Nephron progenitor cell (in vitro differentiated cells): ENCODE data around the gene TGFA.

Source experiments
- DNase-seq: peaks from one replicate; pipeline ENCODE4 v3.0.0; 2021
- H3K27ac Mint-ChIP-seq: 2 replicates; pipeline ENCODE4 v1.8.0; 2021; ENCODE audit warnings: mild to moderate bottlenecking, moderate library complexity, mixed read lengths
- H3K27me3 Mint-ChIP-seq: 2 replicates; pipeline ENCODE4 v1.8.0; 2021; ENCODE audit warnings: mild to moderate bottlenecking, low read depth, mixed read lengths; ENCODE audit not compliant: poor library complexity
- H3K36me3 Mint-ChIP-seq: 2 replicates; pipeline ENCODE4 v1.8.0; 2021; ENCODE audit warnings: low read depth, mixed read lengths
- H3K4me1 Mint-ChIP-seq: 2 replicates; pipeline ENCODE4 v1.8.0; 2021; ENCODE audit warnings: mixed read lengths
- H3K4me3 Mint-ChIP-seq: 2 replicates; pipeline ENCODE4 v1.8.0; 2021; ENCODE audit warnings: mild to moderate bottlenecking, moderate library complexity, mixed read lengths
- H3K9me3 Mint-ChIP-seq: 2 replicates; pipeline ENCODE4 v1.8.0; 2021; ENCODE audit warnings: mild to moderate bottlenecking, moderate library complexity, mixed read lengths
- CTCF ChIP-seq: fragments of 200-600 bp; sonication (generic); IDR thresholded peaks from 2 replicates; pipeline ENCODE4 v1.5.0; 2021; ENCODE audit warnings: antibody characterized with exemption

TGFA gene

GRCh38 chr2:70420143-70420542 is 133.5 kb downstream of the TGFA start:
- no peak overlapping the region for H3K27ac Mint-ChIP-seq
- H3K36me3 Mint-ChIP-seq, result no peaks in the 10 kb centered on the region
- peaks cover 19% of the 10 kb centered on the region for H3K4me1 Mint-ChIP-seq
- H3K27me3 Mint-ChIP-seq, result peaks cover 27% of the 10 kb centered on the region
- H3K9me3 Mint-ChIP-seq, result no peaks in the 10 kb centered on the region
- no peak overlapping the region for H3K4me3 Mint-ChIP-seq
- no peak for DNase-seq
- TF ChIP-seq CTCF, result no peak

- Mint-ChIP-seq H3K4me3 (no peak overlapping the region), H3K9me3 (no peaks in the 10 kb centered on the region), H3K36me3 (no peaks in the 10 kb centered on the region), H3K27me3 (peaks cover 22% of the 10 kb centered on the region), H3K4me1 (peaks cover 19% of the 10 kb centered on the region), H3K27ac (peak overlapping the region; percentile 54)
- TF ChIP-seq CTCF, result no peak
- no peak for DNase-seq
Observed at GRCh38 chr2:70418514-70418913, 135.1 kb downstream of the TGFA start.

- DNase-seq, result no peak
- Mint-ChIP-seq H3K9me3 (no peaks in the 10 kb centered on the region), H3K4me1 (peaks cover 21% of the 10 kb centered on the region), H3K27ac (no peak overlapping the region), H3K36me3 (no peaks in the 10 kb centered on the region), H3K27me3 (peaks cover 10% of the 10 kb centered on the region), H3K4me3 (no peak overlapping the region)
- no peak for TF ChIP-seq CTCF
Observed at GRCh38 chr2:70417011-70417410, 136.6 kb downstream of the TGFA start.

GRCh38 chr2:70412294-70413070 is 141.1 kb downstream of the TGFA start:
- H3K27ac Mint-ChIP-seq, result no peak overlapping the region
- H3K36me3 Mint-ChIP-seq, result no peaks in the 10 kb centered on the region
- H3K9me3 Mint-ChIP-seq, result no peaks in the 10 kb centered on the region
- no peak overlapping the region for H3K4me3 Mint-ChIP-seq
- no peak for DNase-seq
- peaks cover 6% of the 10 kb centered on the region for H3K27me3 Mint-ChIP-seq
- H3K4me1 Mint-ChIP-seq, result peaks cover 13% of the 10 kb centered on the region
- no peak for TF ChIP-seq CTCF

- H3K36me3 Mint-ChIP-seq, result no peaks in the 10 kb centered on the region
- H3K4me3 Mint-ChIP-seq, result no peak overlapping the region
- H3K27ac Mint-ChIP-seq, result no peak overlapping the region
- peaks cover 6% of the 10 kb centered on the region for H3K27me3 Mint-ChIP-seq
- no peak for TF ChIP-seq CTCF
- peaks cover 13% of the 10 kb centered on the region for H3K4me1 Mint-ChIP-seq
- DNase-seq, result no peak
- H3K9me3 Mint-ChIP-seq, result peaks cover 8% of the 10 kb centered on the region
Observed at GRCh38 chr2:70411483-70412125, 142.0 kb downstream of the TGFA start.
